ENCODE results near the gene DHX32.
"Not testable (repeated sequence)": the region's sequence is repeated elsewhere in the genome, so short reads cannot be mapped to it uniquely, and the experiment has no call there.

The DHX32 gene

GRCh38 chr10:125895130-125896087 lies 14.3 kb upstream of the DHX32 start:
- not testable (repeated sequence) for DNase-seq (ENCODE audit: low read depth, low spot score)

GRCh38 chr10:125894176-125894575 lies 13.1 kb upstream of the DHX32 start:
- not testable (repeated sequence) for DNase-seq (ENCODE audit: low read depth, low spot score)

GRCh38 chr10:125892402-125892801 lies 11.3 kb upstream of the DHX32 start:
- not testable (repeated sequence) for DNase-seq (ENCODE audit: low read depth, low spot score)

- not testable (repeated sequence) for DNase-seq (ENCODE audit: low read depth, low spot score)
Observed at GRCh38 chr10:125889441-125889840, 8.3 kb upstream of the DHX32 start.

GRCh38 chr10:125886914-125887512 lies 5.9 kb upstream of the DHX32 start:
- no peak for DNase-seq (ENCODE audit: low read depth, low spot score)

- no peak for DNase-seq (ENCODE audit: low read depth, low spot score)
Observed at GRCh38 chr10:125883211-125883610, 2.1 kb upstream of the DHX32 start.

- no peak for DNase-seq (ENCODE audit: low read depth, low spot score)
Observed at GRCh38 chr10:125882596-125882995, 1.5 kb upstream of the DHX32 start.

GRCh38 chr10:125880719-125881118 lies 373 bp downstream of the DHX32 start:
- DNase-seq (ENCODE audit: low read depth, low spot score): no peak

GRCh38 chr10:125878957-125879835 lies 1.9 kb downstream of the DHX32 start:
- no peak for DNase-seq (ENCODE audit: low read depth, low spot score)

- no peak for DNase-seq (ENCODE audit: low read depth, low spot score)
Observed at GRCh38 chr10:125871338-125871737, 9.8 kb downstream of the DHX32 start.

- no peak for DNase-seq (ENCODE audit: low read depth, low spot score)
Observed at GRCh38 chr10:125868372-125868975, 12.6 kb downstream of the DHX32 start.

GRCh38 chr10:125866421-125867029 lies 14.6 kb downstream of the DHX32 start:
- no peak for DNase-seq (ENCODE audit: low read depth, low spot score)

GRCh38 chr10:125865120-125865519 lies 16.0 kb downstream of the DHX32 start:
- DNase-seq (ENCODE audit: low read depth, low spot score): no peak

GRCh38 chr10:125859128-125859817 lies 21.8 kb downstream of the DHX32 start:
- DNase-seq (ENCODE audit: low read depth, low spot score): no peak

GRCh38 chr10:125857185-125857760 lies 23.8 kb downstream of the DHX32 start:
- DNase-seq (ENCODE audit: low read depth, low spot score): no peak

- no peak for DNase-seq (ENCODE audit: low read depth, low spot score)
Observed at GRCh38 chr10:125852487-125852886, 28.6 kb downstream of the DHX32 start.

GRCh38 chr10:125850766-125851731 lies 30.0 kb downstream of the DHX32 start:
- no peak for DNase-seq (ENCODE audit: low read depth, low spot score)

- DNase-seq (ENCODE audit: low read depth, low spot score): no peak
Observed at GRCh38 chr10:125849448-125849847, 31.6 kb downstream of the DHX32 start.

- no peak for DNase-seq (ENCODE audit: low read depth, low spot score)
Observed at GRCh38 chr10:125848857-125849256, 32.2 kb downstream of the DHX32 start.

Data from activated CD4-positive, CD25-positive, alpha-beta regulatory T cell treated with anti-CD3 and anti-CD28 coated beads, Interleukin-2, amount 50 U/mL, for 16 hours (primary cell).